ENCODE measurements around the gene AGAP1. TPM values are rescaled to one million over a fixed set of nuclear protein-coding genes. Genes with fewer than 3 reads are reported as not detected.

AGAP1 gene
- total RNA-seq, 4 donors from 2014 or later = 5.3 to 30.6 (median 19.2) TPM

DNA sequence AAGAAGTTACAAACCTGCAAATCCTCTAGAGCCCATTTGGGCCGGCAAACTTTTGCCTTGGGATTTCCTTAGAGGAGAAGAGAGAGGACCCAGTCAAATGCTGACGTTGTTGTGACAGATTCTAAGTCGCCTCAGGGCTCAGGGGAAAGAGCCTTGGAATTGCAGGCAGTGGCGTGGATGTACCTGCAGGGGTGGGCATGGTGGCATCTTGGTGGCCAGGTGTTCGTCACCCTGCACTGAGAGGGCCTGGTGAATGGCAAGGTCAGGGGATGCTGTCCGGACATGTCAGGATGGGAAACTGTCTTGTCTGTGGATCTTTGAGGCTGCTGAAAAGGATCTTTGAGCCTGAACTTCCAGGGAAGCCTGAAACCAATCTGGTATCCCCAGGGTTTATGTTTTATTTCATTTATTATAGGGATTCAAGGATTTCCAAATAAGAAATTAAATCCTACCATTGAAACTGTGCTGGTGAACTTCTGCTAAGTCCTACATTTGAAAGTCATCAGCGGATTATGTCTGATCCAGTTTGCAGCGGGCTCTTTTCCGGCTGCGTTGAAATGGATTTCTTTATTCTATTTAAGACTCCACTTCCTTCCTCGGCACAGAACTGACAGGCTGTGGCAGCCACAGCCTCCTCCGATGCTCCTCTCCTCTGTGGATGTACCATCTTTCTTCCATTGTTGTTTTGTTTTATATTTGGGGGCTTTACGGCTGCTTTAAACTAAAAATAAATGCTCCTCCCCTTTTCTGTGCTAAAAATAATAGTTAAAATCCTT is 207.6 kb downstream of the AGAP1 start:
- TF ChIP-seq, protein P1, sequence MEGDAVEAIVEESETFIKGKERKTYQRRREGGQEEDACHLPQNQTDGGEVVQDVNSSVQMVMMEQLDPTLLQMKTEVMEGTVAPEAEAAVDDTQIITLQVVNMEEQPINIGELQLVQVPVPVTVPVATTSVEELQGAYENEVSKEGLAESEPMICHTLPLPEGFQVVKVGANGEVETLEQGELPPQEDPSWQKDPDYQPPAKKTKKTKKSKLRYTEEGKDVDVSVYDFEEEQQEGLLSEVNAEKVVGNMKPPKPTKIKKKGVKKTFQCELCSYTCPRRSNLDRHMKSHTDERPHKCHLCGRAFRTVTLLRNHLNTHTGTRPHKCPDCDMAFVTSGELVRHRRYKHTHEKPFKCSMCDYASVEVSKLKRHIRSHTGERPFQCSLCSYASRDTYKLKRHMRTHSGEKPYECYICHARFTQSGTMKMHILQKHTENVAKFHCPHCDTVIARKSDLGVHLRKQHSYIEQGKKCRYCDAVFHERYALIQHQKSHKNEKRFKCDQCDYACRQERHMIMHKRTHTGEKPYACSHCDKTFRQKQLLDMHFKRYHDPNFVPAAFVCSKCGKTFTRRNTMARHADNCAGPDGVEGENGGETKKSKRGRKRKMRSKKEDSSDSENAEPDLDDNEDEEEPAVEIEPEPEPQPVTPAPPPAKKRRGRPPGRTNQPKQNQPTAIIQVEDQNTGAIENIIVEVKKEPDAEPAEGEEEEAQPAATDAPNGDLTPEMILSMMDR (IDR thresholded peaks at IDR 0.05) = no peak
- TF ChIP-seq POLR2A (IDR thresholded peaks at IDR 0.05) = no peak
- intact Hi-C loops (cut with DNase I; ENCODE audit: low total_unique reads) = no loop called here
- no peak overlapping the region for H3K4me3 ChIP-seq
- no peak for DNase-seq
- no peaks in the 10 kb centered on the region for H3K9me3 ChIP-seq
- H3K36me3 ChIP-seq = no peaks in the 10 kb centered on the region
- H3K27me3 ChIP-seq = no peaks in the 10 kb centered on the region
- peaks cover 0 to 8% of the 10 kb centered on the region in 2 donors for H3K4me1 ChIP-seq
- no peak overlapping the region for H3K27ac ChIP-seq

DNA sequence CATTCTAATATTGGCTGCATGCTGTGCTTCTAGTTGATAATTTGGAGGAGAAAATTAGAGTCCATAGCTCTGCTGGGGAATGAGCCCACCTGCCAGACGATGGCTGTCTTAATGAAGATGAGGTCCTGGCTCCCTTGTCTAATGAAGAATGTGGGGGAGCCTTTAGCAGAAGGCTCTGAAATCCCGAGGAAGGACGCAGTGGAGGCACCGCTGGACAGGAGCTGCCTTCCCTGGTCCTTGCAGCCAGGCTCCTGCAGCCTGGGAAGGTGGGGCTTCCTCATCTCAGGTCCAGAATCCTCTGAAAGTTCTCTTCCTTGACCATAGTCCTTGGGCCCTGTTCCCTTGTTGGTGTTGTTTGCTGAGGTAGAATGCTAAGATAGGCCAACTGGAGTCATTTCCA is 208.3 kb downstream of the AGAP1 start:
- no peak overlapping the region for H3K27ac ChIP-seq
- intact Hi-C loops (cut with DNase I; ENCODE audit: low total_unique reads) = no loop called here
- no peaks in the 10 kb centered on the region for H3K36me3 ChIP-seq
- H3K4me1 ChIP-seq = peaks cover 0 to 8% of the 10 kb centered on the region in 2 donors
- no peak for TF ChIP-seq POLR2A (IDR thresholded peaks at IDR 0.05)
- TF ChIP-seq, protein P1 (IDR thresholded peaks at IDR 0.05) = no peak
- H3K27me3 ChIP-seq = no peaks in the 10 kb centered on the region
- no peak for DNase-seq
- H3K4me3 ChIP-seq = no peak overlapping the region
- H3K9me3 ChIP-seq = no peaks in the 10 kb centered on the region

DNA sequence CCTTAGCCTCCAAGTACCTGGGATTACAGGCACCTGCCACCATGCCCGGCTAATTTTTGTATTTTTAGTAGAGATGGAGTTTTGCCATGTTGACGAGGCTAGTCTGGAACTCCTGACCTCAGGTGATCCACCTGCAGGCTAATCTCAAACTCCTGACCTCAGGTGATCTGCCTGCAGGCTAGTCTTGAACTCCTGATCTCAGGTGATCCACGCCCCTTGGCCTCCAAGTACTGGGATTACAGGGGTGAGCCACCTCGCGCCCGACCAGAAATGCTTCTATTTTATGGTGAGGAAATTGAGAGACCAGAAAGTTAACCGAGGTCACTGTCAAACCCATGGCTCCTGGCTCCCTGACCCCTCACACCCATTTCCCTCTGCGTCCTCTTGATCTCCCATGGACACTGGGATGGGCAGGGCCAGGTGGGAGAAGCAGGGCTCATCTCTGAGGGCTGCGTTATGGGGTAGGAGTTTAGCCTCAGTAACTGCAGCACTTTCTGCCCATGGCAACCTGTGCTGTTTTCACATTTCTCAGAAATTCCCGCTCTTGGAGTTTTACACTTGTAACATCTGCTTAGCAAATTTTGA is 210.0 kb downstream of the AGAP1 start:
- intact Hi-C loops (cut with DNase I; ENCODE audit: low total_unique reads) = no loop called here
- H3K4me1 ChIP-seq = peaks cover 0 to 8% of the 10 kb centered on the region in 2 donors
- H3K27ac ChIP-seq = no peak overlapping the region
- H3K27me3 ChIP-seq = no peaks in the 10 kb centered on the region
- no peak for DNase-seq
- TF ChIP-seq POLR2A (IDR thresholded peaks at IDR 0.05) = no peak
- TF ChIP-seq, protein P1 (IDR thresholded peaks at IDR 0.05) = no peak
- H3K9me3 ChIP-seq = no peaks in the 10 kb centered on the region
- H3K36me3 ChIP-seq = no peaks in the 10 kb centered on the region
- H3K4me3 ChIP-seq = no peak overlapping the region

DNA sequence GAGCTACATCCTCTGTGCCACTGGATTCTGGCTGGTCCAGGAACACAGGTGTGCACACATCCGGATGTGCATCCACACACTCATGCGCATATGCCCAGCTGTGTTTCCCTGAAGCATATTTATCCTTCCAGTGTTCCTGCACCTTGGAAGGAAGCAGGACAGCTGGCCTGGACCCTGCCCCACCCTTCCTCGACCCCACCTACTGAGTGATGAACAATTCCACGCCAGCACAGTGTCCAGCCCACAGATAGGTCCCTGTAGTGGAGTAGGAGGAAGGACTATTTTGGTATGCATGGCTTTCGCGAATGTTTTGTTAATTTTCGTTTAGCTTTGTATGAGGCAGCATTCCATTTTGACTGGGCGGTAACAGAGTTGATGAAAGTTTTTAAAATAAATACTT is 211.5 kb downstream of the AGAP1 start:
- Histone ChIP-seq H3K4me3 (no peak overlapping the region), H3K9me3 (no peaks in the 10 kb centered on the region), H3K36me3 (no peaks in the 10 kb centered on the region), H3K4me1 (peaks cover 0 to 8% of the 10 kb centered on the region in 2 donors), H3K27ac (no peak overlapping the region), H3K27me3 (no peaks in the 10 kb centered on the region)
- no peak for TF ChIP-seq POLR2A (IDR thresholded peaks at IDR 0.05)
- TF ChIP-seq, protein P1 (IDR thresholded peaks at IDR 0.05) = no peak
- intact Hi-C loops (cut with DNase I; ENCODE audit: low total_unique reads) = no loop called here
- no peak for DNase-seq

DNA sequence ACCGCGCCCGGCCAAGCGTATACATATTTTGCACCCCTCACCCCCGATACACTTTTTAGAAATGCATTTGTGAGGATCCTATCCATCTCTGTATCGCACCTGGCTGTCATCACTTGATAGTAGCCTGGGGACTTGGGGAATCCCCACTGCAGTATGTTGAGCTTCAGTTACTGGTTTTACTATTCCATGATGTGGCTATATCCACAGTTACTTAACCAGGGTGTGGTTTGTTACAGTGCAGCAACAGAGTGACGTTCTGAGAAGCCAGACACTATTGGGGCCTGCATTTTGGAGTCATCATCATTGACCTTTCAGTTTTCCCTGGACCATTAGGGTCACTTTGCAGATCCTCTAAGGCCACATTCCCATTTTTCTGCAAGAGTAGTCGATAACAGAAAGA is 212.7 kb downstream of the AGAP1 start:
- Histone ChIP-seq H3K9me3 (no peaks in the 10 kb centered on the region), H3K4me3 (no peak overlapping the region), H3K4me1 (peaks cover 0 to 8% of the 10 kb centered on the region in 2 donors), H3K27me3 (no peaks in the 10 kb centered on the region), H3K27ac (no peak overlapping the region), H3K36me3 (no peaks in the 10 kb centered on the region)
- DNase-seq = no peak
- no peak for TF ChIP-seq POLR2A (IDR thresholded peaks at IDR 0.05)
- TF ChIP-seq, protein P1 (IDR thresholded peaks at IDR 0.05) = no peak
- intact Hi-C loops (cut with DNase I; ENCODE audit: low total_unique reads) = no loop called here

Data from uterus (tissue), 4 donors.